GM23248 (cell line): Measurements from ENCODE around the gene ANKRD62.

ENCODE experiments used
- EZH2 ChIP-seq: fragments of 200-600 bp; sonication (generic); IDR thresholded peaks from 2 replicates; pipeline ENCODE4 v1.6.1; 2018; ENCODE audit warnings: antibody characterized with exemption, mild to moderate bottlenecking; ENCODE audit not compliant: insufficient read depth, poor library complexity, severe bottlenecking
- EZH2phosphoT487 ChIP-seq: fragments of 200-600 bp; sonication (generic); IDR thresholded peaks from 2 replicates; pipeline ENCODE4 v1.6.1; 2018; ENCODE audit warnings: antibody characterized with exemption, moderate library complexity, mild to moderate bottlenecking, low read depth; ENCODE audit not compliant: insufficient read depth

- TF ChIP-seq EZH2 (no peak), EZH2phosphoT487 (no peak)
These were observed 62.4 kb downstream of the ANKRD62 start for GRCh38 chr18:12155996-12156395.
